AG04450 (cell line): ENCODE data around the gene CDC73. TPM values are rescaled to one million over a fixed set of nuclear protein-coding genes. Genes with fewer than 3 reads are reported as not detected.

ENCODE experiments used
- CTCF ChIA-PET: fragments of 300-600, 350-600 bp; formaldehyde crosslinking; extraction: SDS; loops from one replicate; lab custom pipeline; 2022; ENCODE audit warnings: antibody characterized with exemption, inconsistent platforms; lab: Charles Lee
- POLR2A ChIA-PET: fragments of 350-600 bp; formaldehyde crosslinking; extraction: SDS; loops from one replicate; lab custom pipeline; 2021; ENCODE audit warnings: antibody characterized with exemption, inconsistent platforms; lab: Yijun Ruan, JAX
- DNase-seq: peaks from one replicate; pipeline ENCODE4 v3.0.0-alpha.2; 2011; ENCODE audit warnings: low read depth, low spot score
- H3K27ac ChIP-seq: one replicate; pipeline ENCODE4 v1.5.1; 2012; ENCODE audit warnings: low read depth, low read length, control low read depth
- H3K27me3 ChIP-seq: one replicate; pipeline ENCODE4 v1.6.0; 2012; ENCODE audit warnings: low read length; ENCODE audit not compliant: control insufficient read depth, insufficient read depth
- H3K4me3 ChIP-seq: 2 replicates; pipeline ENCODE4 v1.5.1; 2011; ENCODE audit warnings: mild to moderate bottlenecking, low read depth, low read length, control low read depth
- H3K9me3 ChIP-seq: 2 replicates; pipeline ENCODE4 v1.5.1; 2012; ENCODE audit warnings: low read length; ENCODE audit not compliant: control insufficient read depth, insufficient read depth
- polyA plus RNA-seq: library from polyadenylated mRNA; depleted of rRNA; stranded (reverse); fragments of >200 nt; gene quantifications from 2 replicates; pipeline ENCODE4 v1.2.3, GENCODE V29; 2011
- TF ChIP-seq, protein P1 (sequence below): IDR thresholded peaks from 2 replicates; pipeline ENCODE4 v1.5.1; 2011; ENCODE audit warnings: low read depth, low read length, control low read depth, inconsistent platforms

CDC73 gene
- polyA plus RNA-seq, 1 experiment: 56.4 TPM

DNA sequence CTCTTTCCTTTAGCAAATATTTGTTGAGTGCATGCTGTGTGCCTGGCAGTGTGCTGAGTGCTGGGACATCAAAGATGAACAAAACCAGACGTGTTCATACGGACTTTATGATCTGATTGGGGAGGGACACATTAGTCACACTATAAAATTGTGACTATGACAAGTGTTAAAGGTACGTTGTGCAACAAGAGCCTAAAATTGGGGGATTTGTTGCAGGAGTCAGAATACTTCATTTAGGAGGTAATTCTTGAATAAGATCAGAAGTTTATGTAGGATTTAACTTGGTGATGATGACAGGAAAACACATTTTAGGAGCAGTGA is 35.0 kb downstream of the CDC73 start:
- TF ChIP-seq, protein P1, sequence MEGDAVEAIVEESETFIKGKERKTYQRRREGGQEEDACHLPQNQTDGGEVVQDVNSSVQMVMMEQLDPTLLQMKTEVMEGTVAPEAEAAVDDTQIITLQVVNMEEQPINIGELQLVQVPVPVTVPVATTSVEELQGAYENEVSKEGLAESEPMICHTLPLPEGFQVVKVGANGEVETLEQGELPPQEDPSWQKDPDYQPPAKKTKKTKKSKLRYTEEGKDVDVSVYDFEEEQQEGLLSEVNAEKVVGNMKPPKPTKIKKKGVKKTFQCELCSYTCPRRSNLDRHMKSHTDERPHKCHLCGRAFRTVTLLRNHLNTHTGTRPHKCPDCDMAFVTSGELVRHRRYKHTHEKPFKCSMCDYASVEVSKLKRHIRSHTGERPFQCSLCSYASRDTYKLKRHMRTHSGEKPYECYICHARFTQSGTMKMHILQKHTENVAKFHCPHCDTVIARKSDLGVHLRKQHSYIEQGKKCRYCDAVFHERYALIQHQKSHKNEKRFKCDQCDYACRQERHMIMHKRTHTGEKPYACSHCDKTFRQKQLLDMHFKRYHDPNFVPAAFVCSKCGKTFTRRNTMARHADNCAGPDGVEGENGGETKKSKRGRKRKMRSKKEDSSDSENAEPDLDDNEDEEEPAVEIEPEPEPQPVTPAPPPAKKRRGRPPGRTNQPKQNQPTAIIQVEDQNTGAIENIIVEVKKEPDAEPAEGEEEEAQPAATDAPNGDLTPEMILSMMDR: no peak
- DNase-seq: no peak
- Histone ChIP-seq H3K27me3 (no peaks in the 10 kb centered on the region), H3K27ac (no peak overlapping the region), H3K9me3 (no peaks in the 10 kb centered on the region), H3K4me3 (no peak overlapping the region)
- CTCF ChIA-PET: no interaction called here
- POLR2A ChIA-PET: no interaction called here

DNA sequence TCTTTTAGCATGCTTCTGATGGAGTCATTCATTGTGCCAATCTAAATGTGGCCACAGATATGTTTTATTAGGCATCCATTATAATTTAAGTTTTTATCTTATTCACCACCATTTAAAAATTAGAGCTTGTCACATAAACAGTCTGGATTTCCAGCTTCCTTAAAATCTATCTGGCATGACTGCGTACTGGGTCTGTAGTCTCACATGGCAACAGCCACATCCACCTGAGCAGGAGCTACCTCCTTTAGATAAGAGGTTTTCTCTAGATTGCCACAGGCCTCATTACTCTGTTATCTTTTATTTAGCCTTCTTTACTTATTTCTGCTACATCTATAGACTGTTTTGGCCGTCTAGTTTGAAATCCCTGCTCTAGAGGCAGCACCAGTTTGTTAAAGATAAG is 35.5 kb downstream of the CDC73 start:
- Histone ChIP-seq H3K27ac (no peak overlapping the region), H3K9me3 (no peaks in the 10 kb centered on the region), H3K4me3 (no peak overlapping the region), H3K27me3 (no peaks in the 10 kb centered on the region)
- POLR2A ChIA-PET: no interaction called here
- CTCF ChIA-PET: no interaction called here
- TF ChIP-seq, protein P1: no peak
- no peak for DNase-seq

DNA sequence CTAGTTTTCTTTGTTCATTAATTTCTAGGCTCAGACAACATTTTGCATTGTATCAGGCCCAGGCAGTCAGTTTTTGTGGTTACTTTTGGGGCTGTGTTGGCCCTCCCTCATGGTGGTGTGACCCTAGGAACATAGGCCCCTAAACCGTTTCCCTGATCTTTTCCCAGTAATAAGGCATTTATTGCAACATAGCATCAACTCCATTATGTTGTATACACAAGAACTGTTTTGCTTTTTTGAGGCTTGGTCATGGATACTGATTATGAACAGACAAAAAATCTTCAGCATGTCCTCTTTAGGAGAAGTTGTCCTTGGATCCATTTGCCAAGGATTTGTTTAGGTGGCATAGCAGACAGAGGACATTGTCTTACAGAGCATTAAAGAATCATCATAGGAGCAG is 54.3 kb downstream of the CDC73 start:
- ChIA-PET CTCF (no interaction called here), POLR2A (no interaction called here)
- Histone ChIP-seq H3K4me3 (no peak overlapping the region), H3K9me3 (no peaks in the 10 kb centered on the region), H3K27ac (no peak overlapping the region), H3K27me3 (no peaks in the 10 kb centered on the region)
- TF ChIP-seq, protein P1: no peak
- DNase-seq: no peak

DNA sequence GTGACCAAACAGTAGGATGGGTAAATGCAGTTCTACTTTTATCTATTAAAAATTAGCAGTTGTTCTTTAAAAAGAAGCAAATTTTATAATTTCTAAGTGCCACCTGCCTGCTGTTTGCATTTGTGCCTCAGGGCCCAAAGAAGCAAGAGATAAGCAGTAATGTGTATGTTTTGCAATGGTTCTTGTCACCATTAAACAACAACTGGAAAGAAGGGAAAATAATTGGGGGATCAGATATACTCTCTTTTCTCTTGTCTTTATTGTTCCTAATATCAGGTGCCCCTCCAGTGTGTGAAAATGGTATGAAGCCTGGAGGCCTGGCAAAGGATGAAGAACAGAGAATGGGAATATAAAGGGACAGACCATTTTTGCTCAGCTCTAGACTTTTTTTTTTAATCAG is 55.0 kb downstream of the CDC73 start:
- DNase-seq: no peak
- no peaks in the 10 kb centered on the region for H3K9me3 ChIP-seq
- H3K27ac ChIP-seq: no peak overlapping the region
- ChIA-PET POLR2A (no interaction called here), CTCF (interaction anchor here (1.2 kb wide), 1 partner anchor 10 kb away, joined by 3 read pairs; the partner anchor contains the start of gene B3GALT2)
- TF ChIP-seq, protein P1: no peak
- H3K4me3 ChIP-seq: no peak overlapping the region
- no peaks in the 10 kb centered on the region for H3K27me3 ChIP-seq

DNA sequence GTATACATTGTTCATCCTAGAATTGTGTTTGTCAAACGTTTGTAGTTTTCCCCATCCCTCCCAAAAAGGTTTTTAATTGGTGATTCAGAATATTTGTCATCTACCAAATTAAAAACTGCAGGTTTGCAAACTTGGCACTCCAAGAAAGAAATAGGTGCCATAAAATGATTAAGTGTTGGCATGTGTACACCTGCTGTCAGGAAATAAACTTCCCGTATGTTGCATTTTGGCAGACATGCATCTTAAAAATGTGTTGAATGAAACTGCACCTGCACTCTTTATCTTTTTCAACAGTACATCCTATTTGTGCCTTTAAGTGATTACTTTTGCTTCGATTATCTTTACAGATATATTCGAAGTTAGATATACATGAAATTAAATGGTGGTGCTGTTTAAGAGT is 57.3 kb downstream of the CDC73 start:
- no peak for DNase-seq
- ChIA-PET CTCF (interaction anchor here (1.8 kb wide), 1 partner anchor 11 kb away, joined by 6 read pairs; no protein-coding TSS in a partner anchor), POLR2A (no interaction called here)
- no peaks in the 10 kb centered on the region for H3K27me3 ChIP-seq
- H3K27ac ChIP-seq: no peak overlapping the region
- H3K4me3 ChIP-seq: no peak overlapping the region
- TF ChIP-seq, protein P1: no peak
- H3K9me3 ChIP-seq: no peaks in the 10 kb centered on the region
